IPS DF 6.9 (cell line): ENCODE data around the gene TSR1.

Source experiments
- DNase-seq: peaks from one replicate; pipeline ENCODE4 v3.0.0-alpha.2; 2013; ENCODE audit warnings: low read depth, low spot score
- H3K27ac ChIP-seq: one replicate; pipeline ENCODE4 v1.5.1; 2013; ENCODE audit warnings: low read length, control low read depth
- H3K27me3 ChIP-seq: 2 replicates; pipeline ENCODE4 v1.6.1; 2013; ENCODE audit warnings: mild to moderate bottlenecking, low read length; ENCODE audit not compliant: control insufficient read depth, insufficient read depth
- H3K36me3 ChIP-seq: 2 replicates; pipeline ENCODE4 v1.6.1; 2013; ENCODE audit warnings: low read length; ENCODE audit not compliant: control insufficient read depth, insufficient read depth
- H3K4me1 ChIP-seq: 2 replicates; pipeline ENCODE4 v1.6.1; 2013; ENCODE audit warnings: low read length; ENCODE audit not compliant: control insufficient read depth, insufficient read depth
- H3K4me3 ChIP-seq: 2 replicates; pipeline ENCODE4 v1.5.1; 2013; ENCODE audit warnings: mild to moderate bottlenecking, low read length
- H3K9me3 ChIP-seq: 2 replicates; pipeline ENCODE4 v1.6.1; 2013; ENCODE audit warnings: low read length, inconsistent platforms; ENCODE audit not compliant: control insufficient read depth, insufficient read depth
- WGBS: extraction: QIAGEN DNeasy Blood & Tissue Kit; methylation state at CpG from one replicate; pipeline ENCODE4 v1.1.7; 2013; ENCODE audit warnings: mixed read lengths, missing lambda C conversion rate; ENCODE audit not compliant: insufficient read length, insufficient coverage; 5-methylcytosine and 5-hydroxymethylcytosine counted together

Gene TSR1

DNA sequence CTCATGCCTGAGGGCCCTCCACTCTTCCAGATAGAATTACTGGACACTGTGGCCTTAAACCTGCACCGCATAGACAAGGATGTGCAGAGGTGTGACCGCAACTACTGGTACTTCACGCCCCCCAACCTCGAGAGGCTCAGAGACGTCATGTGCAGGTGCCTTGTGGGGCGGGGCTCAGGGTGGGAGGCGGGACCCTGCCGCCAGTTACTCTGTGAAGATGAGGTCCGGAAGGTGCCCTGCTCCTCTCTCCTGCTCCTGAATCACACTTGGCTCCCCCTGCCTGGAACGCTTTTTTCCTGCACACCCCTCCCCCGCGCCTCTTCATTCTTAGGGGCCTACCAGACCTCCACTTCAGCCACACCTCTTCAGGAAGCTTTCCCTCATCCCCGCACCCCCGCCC lies 39.9 kb upstream of the TSR1 start:
- no CpG with 5 or more reads among the region's 14 CpGs for WGBS
- Histone ChIP-seq H3K9me3 (no peaks in the 10 kb centered on the region), H3K4me3 (no peak overlapping the region), H3K36me3 (peaks cover 10% of the 10 kb centered on the region; the same call in 1 of the 2 replicates), H3K27me3 (no peaks in the 10 kb centered on the region), H3K27ac (no peak overlapping the region), H3K4me1 (no peaks in the 10 kb centered on the region)
- DNase-seq, result no peak

GRCh38 chr17:2375406-2375805 lies 39.1 kb upstream of the TSR1 start:
- no peaks in the 10 kb centered on the region for H3K27me3 ChIP-seq
- no peaks in the 10 kb centered on the region for H3K4me1 ChIP-seq

DNA sequence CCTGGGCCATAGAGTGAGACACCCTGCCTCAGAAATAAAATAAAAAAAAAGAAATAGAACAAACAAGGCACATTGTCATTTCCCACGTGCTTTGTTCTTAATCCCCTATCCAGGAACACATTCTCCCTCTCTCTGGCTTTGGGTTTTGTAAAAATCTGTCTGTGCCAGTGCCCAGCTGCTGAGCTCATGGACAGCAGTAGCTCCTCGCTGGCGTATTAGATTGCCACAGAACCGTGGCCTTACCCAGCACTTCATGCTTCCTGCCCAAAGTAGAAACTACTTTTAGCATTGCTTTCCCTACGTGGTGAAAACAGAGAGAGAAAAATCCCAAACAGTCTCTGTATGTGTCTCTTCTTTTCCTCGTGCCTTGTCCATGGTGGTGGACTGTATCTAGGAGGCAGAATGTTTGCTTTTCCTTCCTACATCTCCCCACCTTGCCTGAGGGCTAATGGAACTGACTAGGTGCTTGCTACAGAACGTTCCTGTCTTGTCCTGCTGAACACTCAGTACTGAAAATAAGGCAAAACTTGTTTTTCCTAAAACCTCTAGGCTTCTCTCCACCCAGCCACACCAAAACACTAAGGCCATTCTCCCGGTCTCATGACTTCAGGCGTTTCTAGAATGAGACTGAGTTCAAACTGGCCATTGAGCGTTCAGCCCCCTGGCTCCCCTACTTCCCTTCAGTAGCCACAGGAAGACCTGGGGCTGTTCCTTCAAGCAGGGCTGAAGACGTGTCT lies 38.5 kb upstream of the TSR1 start:
- WGBS, result no CpG with 5 or more reads among the region's 11 CpGs

More at GRCh38 chr17:2375406-2375805, 39.1 kb upstream of the TSR1 start:
- no peaks in the 10 kb centered on the region for H3K9me3 ChIP-seq
- no peak overlapping the region for H3K4me3 ChIP-seq
- peaks cover 10% of the 10 kb centered on the region; the same call in 1 of the 2 replicates for H3K36me3 ChIP-seq
- H3K27ac ChIP-seq, result no peak overlapping the region
- WGBS, result no CpG with 5 or more reads among the region's 19 CpGs
- no peak for DNase-seq

GRCh38 chr17:2373179-2373578 lies 36.9 kb upstream of the TSR1 start:
- H3K27ac ChIP-seq, result no peak overlapping the region
- DNase-seq, result no peak
- no peaks in the 10 kb centered on the region for H3K9me3 ChIP-seq
- no peaks in the 10 kb centered on the region for H3K27me3 ChIP-seq
- no peak overlapping the region for H3K4me3 ChIP-seq
- H3K36me3 ChIP-seq, result peaks cover 10% of the 10 kb centered on the region; the same call in 1 of the 2 replicates
- no peaks in the 10 kb centered on the region; the same call in 1 of the 2 replicates for H3K4me1 ChIP-seq
- WGBS, result no CpG with 5 or more reads among the region's 18 CpGs

More for the DNA sequence above, 38.5 kb upstream of the TSR1 start:
- H3K27me3 ChIP-seq, result no peaks in the 10 kb centered on the region
- H3K4me1 ChIP-seq, result no peaks in the 10 kb centered on the region; the same call in 1 of the 2 replicates
- H3K36me3 ChIP-seq, result peaks cover 10% of the 10 kb centered on the region; the same call in 1 of the 2 replicates
- H3K27ac ChIP-seq, result no peak overlapping the region
- H3K9me3 ChIP-seq, result no peaks in the 10 kb centered on the region
- no peak overlapping the region for H3K4me3 ChIP-seq
- DNase-seq, result no peak

GRCh38 chr17:2372681-2373080 lies 36.4 kb upstream of the TSR1 start:
- no peak for DNase-seq
- Histone ChIP-seq H3K9me3 (no peaks in the 10 kb centered on the region), H3K27ac (no peak overlapping the region), H3K27me3 (no peaks in the 10 kb centered on the region), H3K36me3 (peaks cover 10% of the 10 kb centered on the region; the same call in 1 of the 2 replicates), H3K4me3 (no peak overlapping the region), H3K4me1 (no peaks in the 10 kb centered on the region; the same call in 1 of the 2 replicates)
- WGBS, result no CpG with 5 or more reads among the region's 16 CpGs

DNA sequence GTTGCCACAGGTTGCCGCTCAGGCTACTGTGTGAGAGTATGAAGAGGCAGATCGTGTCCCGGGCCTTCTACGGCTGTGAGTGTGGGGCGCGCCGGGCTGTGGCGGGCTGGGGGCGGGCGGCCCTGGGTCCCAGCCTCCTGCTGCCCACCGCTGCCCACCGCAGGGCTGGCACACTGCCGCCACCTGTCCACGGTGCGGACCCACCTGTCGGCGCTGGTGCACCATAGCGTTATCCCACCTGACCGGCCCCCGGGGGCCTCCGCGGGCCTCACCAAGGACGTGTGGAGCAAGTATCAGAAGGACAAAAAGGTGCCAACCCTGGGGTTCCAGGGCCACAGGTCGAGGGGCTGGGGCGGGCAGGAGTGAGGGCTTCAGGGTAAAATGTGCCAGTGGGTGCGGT lies 35.9 kb upstream of the TSR1 start:
- H3K4me1 ChIP-seq, result no peaks in the 10 kb centered on the region; the same call in 1 of the 2 replicates
- H3K9me3 ChIP-seq, result no peaks in the 10 kb centered on the region
- WGBS, result no CpG with 5 or more reads among the region's 26 CpGs
- peaks cover 10% of the 10 kb centered on the region; the same call in 1 of the 2 replicates for H3K36me3 ChIP-seq
- no peak for DNase-seq
- no peak overlapping the region for H3K4me3 ChIP-seq
- no peak overlapping the region for H3K27ac ChIP-seq
- H3K27me3 ChIP-seq, result no peaks in the 10 kb centered on the region

GRCh38 chr17:2371183-2372130 lies 35.2 kb upstream of the TSR1 start:
- DNase-seq, result no peak
- no peaks in the 10 kb centered on the region; the same call in 1 of the 2 replicates for H3K4me1 ChIP-seq
- H3K27ac ChIP-seq, result no peak overlapping the region
- no peaks in the 10 kb centered on the region for H3K9me3 ChIP-seq
- H3K36me3 ChIP-seq, result peaks cover 5% of the 10 kb centered on the region; the same call in 1 of the 2 replicates
- no peak overlapping the region for H3K4me3 ChIP-seq
- H3K27me3 ChIP-seq, result no peaks in the 10 kb centered on the region
- WGBS, result no CpG with 5 or more reads among the region's 30 CpGs

- Histone ChIP-seq H3K27me3 (no peaks in the 10 kb centered on the region), H3K4me3 (no peak overlapping the region), H3K27ac (no peak overlapping the region), H3K4me1 (no peaks in the 10 kb centered on the region; the same call in 1 of the 2 replicates), H3K36me3 (peaks cover 3% of the 10 kb centered on the region; the same call in 1 of the 2 replicates), H3K9me3 (no peaks in the 10 kb centered on the region)
- no peak for DNase-seq
- WGBS, result no CpG with 5 or more reads among the region's 11 CpGs
Measured at GRCh38 chr17:2370211-2370589, 33.9 kb upstream of the TSR1 start.

DNA sequence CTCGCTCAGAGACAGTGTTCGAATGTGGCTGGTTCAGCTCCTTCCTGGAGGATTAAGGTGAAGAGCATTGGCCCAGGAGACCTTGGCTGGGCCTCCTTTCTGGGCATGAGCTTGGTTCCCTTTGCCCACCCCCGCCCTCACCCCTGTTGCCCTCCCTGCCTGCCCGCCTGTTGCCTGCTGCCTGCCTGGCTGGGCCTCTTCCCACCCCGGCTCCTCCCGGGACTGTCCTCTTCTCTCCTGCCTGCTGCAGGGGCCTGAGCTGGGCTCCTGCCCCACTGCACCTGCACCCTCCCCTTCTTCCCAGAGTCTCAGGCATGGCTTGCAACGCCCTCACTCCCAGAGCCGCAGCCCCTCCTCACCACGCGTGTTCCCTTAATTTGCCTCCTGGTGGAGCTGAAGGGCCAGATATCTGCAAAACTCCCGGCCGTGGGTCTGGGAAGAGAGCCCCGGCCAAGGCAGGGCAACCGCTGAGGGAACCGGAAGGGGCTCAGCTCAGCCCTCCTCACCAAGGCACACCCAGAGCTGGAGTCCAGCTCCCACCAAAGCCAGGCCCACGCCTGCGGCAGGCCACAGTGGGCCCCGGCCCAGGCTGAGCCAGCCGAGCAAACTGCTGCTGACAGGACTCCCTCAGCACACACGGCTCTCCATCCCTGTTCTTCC lies 33.4 kb upstream of the TSR1 start:
- Histone ChIP-seq H3K4me1 (no peaks in the 10 kb centered on the region; the same call in 1 of the 2 replicates), H3K9me3 (no peaks in the 10 kb centered on the region), H3K27me3 (no peaks in the 10 kb centered on the region), H3K36me3 (0 out of 2 replicates have a peak, but pooled peaks cover 3% of the 10 kb centered on the region), H3K4me3 (no peak overlapping the region), H3K27ac (no peak overlapping the region)
- WGBS, result no CpG with 5 or more reads among the region's 20 CpGs
- DNase-seq, result no peak

- H3K9me3 ChIP-seq, result no peaks in the 10 kb centered on the region
- WGBS, result no CpG with 5 or more reads among the region's 5 CpGs
- H3K4me1 ChIP-seq, result no peaks in the 10 kb centered on the region; the same call in 1 of the 2 replicates
- DNase-seq, result no peak
- H3K4me3 ChIP-seq, result no peak overlapping the region
- H3K27me3 ChIP-seq, result no peaks in the 10 kb centered on the region
- no peak overlapping the region for H3K27ac ChIP-seq
- H3K36me3 ChIP-seq, result 0 out of 2 replicates have a peak, but pooled peaks cover 5% of the 10 kb centered on the region
Measured at GRCh38 chr17:2369039-2369438, 32.8 kb upstream of the TSR1 start.
